Chondrocyte (in vitro differentiated cells): ENCODE measurements around the gene MOV10. TPM values are rescaled to one million over a fixed set of nuclear protein-coding genes. Genes with fewer than 3 reads are reported as not detected.

Source experiments
- DNase-seq: peaks from one replicate; pipeline ENCODE4 v3.0.0; 2021; ENCODE audit warnings: mixed read lengths, low spot score
- H3K27ac Mint-ChIP-seq: one replicate; pipeline ENCODE4 v1.8.0; 2021; ENCODE audit warnings: mild to moderate bottlenecking, moderate library complexity, mixed read lengths; ENCODE audit not compliant: unreplicated experiment
- H3K27me3 Mint-ChIP-seq: 2 replicates; pipeline ENCODE4 v1.8.0; 2021; ENCODE audit warnings: low read depth, mixed read lengths
- H3K36me3 Mint-ChIP-seq: 2 replicates; pipeline ENCODE4 v1.8.0; 2021; ENCODE audit warnings: low read depth, mixed read lengths
- H3K4me1 Mint-ChIP-seq: 2 replicates; pipeline ENCODE4 v1.8.0; 2021; ENCODE audit warnings: low read depth, mild to moderate bottlenecking, mixed read lengths
- H3K4me3 Mint-ChIP-seq: one replicate; pipeline ENCODE4 v1.8.0; 2021; ENCODE audit warnings: mild to moderate bottlenecking, moderate library complexity, mixed read lengths; ENCODE audit not compliant: unreplicated experiment
- H3K9me3 Mint-ChIP-seq: 2 replicates; pipeline ENCODE4 v1.8.0; 2021; ENCODE audit warnings: low read depth, mixed read lengths
- total RNA-seq: library from RNA; stranded (reverse); gene quantifications from 3 replicates; pipeline ENCODE4 v1.2.1, GENCODE V29; 2021
- TF ChIP-seq, protein P1 (sequence below): fragments of 200-600 bp; sonication (generic); IDR thresholded peaks from 2 replicates; pipeline ENCODE4 v1.5.0; 2021; ENCODE audit warnings: antibody characterized with exemption, mild to moderate bottlenecking, moderate library complexity

Gene MOV10
- total RNA-seq, 1 donor from 2014 or later: 45.9 TPM

DNA sequence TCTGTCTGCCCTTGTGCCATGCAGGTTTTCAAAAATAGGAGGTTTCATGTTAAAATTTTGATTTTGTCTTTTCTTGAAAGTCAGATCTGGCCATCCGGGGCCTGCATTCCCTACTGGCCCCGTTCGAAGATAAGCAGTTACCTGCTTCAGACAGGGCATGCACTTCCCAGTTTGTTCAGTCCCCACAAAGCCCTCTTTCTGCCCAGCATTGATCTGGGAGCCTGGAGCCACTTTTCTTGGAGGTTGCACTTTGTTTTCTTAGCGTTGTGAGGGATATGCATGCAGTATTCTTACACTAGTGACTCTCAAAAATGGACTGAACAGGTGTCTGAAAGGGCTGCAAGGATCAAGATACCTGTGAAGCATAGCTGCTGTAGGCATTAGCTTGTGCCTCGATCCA lies 11.5 kb downstream of the MOV10 start:
- no peaks in the 10 kb centered on the region for H3K27me3 Mint-ChIP-seq
- H3K9me3 Mint-ChIP-seq: no peaks in the 10 kb centered on the region
- no peak overlapping the region for H3K27ac Mint-ChIP-seq
- H3K4me1 Mint-ChIP-seq: peaks cover 3% of the 10 kb centered on the region
- H3K4me3 Mint-ChIP-seq: no peak overlapping the region
- peaks cover 8% of the 10 kb centered on the region for H3K36me3 Mint-ChIP-seq
- no peak for DNase-seq
- TF ChIP-seq, protein P1, sequence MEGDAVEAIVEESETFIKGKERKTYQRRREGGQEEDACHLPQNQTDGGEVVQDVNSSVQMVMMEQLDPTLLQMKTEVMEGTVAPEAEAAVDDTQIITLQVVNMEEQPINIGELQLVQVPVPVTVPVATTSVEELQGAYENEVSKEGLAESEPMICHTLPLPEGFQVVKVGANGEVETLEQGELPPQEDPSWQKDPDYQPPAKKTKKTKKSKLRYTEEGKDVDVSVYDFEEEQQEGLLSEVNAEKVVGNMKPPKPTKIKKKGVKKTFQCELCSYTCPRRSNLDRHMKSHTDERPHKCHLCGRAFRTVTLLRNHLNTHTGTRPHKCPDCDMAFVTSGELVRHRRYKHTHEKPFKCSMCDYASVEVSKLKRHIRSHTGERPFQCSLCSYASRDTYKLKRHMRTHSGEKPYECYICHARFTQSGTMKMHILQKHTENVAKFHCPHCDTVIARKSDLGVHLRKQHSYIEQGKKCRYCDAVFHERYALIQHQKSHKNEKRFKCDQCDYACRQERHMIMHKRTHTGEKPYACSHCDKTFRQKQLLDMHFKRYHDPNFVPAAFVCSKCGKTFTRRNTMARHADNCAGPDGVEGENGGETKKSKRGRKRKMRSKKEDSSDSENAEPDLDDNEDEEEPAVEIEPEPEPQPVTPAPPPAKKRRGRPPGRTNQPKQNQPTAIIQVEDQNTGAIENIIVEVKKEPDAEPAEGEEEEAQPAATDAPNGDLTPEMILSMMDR: no peak

DNA sequence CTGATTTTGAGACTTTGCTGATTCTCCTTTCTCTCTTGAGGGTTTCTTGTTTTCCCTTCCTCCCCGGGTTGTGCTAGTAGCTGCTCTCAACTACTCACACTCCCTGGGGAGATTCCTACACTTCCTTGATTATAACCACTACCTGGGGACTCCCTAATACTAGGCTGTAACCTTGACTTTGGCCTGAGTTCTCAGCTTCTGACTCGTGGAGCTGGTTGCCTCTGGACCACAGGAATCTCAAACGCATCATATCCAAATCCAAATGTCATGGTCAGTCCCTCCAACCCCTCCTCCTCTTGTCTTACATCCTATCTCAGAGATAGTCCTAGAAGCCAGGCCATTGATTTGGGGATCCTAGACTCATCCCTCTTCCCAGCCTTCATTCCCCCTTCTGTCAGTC lies 12.0 kb downstream of the MOV10 start:
- DNase-seq: no peak

DNA sequence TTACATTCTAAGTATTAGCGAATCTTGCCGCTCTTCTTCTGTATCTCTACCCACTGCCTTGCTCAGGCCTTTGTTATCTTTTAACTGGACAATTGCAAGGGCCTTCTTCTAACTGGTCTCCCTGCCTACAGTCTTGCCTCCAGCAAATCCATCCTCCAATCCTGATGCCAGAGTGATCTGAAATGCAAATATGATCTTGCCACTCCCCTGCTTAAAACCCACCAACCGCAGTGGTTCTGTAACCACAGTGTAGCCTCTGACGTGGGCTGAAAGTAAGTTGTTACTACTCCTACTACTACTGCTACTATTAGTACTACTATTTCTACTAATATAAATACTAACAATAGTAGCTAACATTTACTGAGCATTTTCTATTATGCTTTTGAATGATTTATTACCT lies 12.4 kb downstream of the MOV10 start:
- Mint-ChIP-seq H3K27ac (no peak overlapping the region), H3K4me3 (no peak overlapping the region), H3K4me1 (peaks cover 3% of the 10 kb centered on the region), H3K27me3 (no peaks in the 10 kb centered on the region), H3K36me3 (peaks cover 11% of the 10 kb centered on the region), H3K9me3 (no peaks in the 10 kb centered on the region)
- TF ChIP-seq, protein P1: no peak
- DNase-seq: no peak

More for the DNA sequence above, 12.0 kb downstream of the MOV10 start:
- no peak overlapping the region for H3K27ac Mint-ChIP-seq
- no peaks in the 10 kb centered on the region for H3K27me3 Mint-ChIP-seq
- TF ChIP-seq, protein P1: no peak
- peaks cover 3% of the 10 kb centered on the region for H3K4me1 Mint-ChIP-seq
- peaks cover 8% of the 10 kb centered on the region for H3K36me3 Mint-ChIP-seq
- H3K4me3 Mint-ChIP-seq: no peak overlapping the region
- H3K9me3 Mint-ChIP-seq: no peaks in the 10 kb centered on the region

DNA sequence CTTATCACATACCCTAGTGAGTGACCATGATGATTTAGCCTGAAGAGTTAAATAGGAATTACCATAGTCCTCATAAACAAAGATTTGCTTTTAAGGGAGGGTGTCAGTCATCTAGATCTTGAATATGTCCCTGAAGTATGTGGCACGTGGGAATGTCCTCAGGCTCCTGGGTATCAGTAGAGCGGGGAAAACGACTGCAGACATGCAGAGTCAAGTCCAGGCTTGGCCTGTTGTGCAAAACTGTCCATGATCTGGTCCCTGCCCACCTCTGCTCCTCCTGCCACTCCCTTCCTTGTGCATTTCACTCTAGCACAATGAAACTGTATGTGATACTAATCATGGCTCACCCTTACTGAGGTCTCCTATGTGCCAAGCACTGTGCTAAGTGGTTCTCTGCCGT lies 12.9 kb downstream of the MOV10 start:
- no peak overlapping the region for H3K27ac Mint-ChIP-seq
- H3K27me3 Mint-ChIP-seq: no peaks in the 10 kb centered on the region
- H3K4me3 Mint-ChIP-seq: no peak overlapping the region
- peaks cover 14% of the 10 kb centered on the region for H3K36me3 Mint-ChIP-seq
- TF ChIP-seq, protein P1: no peak
- DNase-seq: no peak
- H3K9me3 Mint-ChIP-seq: no peaks in the 10 kb centered on the region
- H3K4me1 Mint-ChIP-seq: peaks cover 3% of the 10 kb centered on the region

DNA sequence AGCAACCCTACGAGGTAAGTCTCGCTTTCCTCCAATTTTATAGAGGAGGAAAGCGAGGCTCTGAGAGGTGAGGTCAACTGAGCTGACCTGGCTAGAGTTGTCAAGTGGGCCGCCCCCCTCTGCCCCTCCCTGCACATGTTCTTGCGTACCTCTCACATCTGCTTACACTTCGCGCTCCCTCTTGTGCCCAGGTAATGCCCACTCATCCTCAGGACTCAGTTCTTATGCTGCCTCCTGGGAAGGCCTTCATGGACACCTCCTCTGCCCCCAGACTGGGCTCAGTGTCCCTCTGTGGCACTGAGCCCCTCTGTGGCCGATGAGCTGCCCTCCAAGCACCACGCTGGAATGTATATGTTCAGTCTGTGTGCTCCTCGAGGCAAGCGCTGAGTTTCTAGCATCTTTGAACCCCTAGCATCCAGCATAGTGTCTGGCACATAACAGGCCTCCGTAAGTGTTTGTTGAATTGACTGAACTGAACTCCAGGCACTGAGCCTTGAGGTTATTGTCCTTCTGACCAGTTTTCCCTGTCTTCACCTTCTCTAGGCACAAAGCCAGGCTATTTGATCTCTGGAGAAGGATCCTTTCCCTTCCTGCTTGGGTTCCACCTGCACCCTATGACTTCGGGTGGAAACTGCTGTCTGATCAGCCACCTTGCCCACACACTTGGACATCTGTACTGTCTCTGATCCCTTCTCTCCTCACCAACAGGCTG lies 13.5 kb downstream of the MOV10 start:
- no peak overlapping the region for H3K4me3 Mint-ChIP-seq
- H3K9me3 Mint-ChIP-seq: no peaks in the 10 kb centered on the region
- DNase-seq: no peak
- peaks cover 17% of the 10 kb centered on the region for H3K36me3 Mint-ChIP-seq
- no peaks in the 10 kb centered on the region for H3K27me3 Mint-ChIP-seq
- TF ChIP-seq, protein P1: no peak
- peaks cover 3% of the 10 kb centered on the region for H3K4me1 Mint-ChIP-seq
- H3K27ac Mint-ChIP-seq: no peak overlapping the region
